HepG2 (cell line): ENCODE results near the gene NEU1. TPM values are rescaled to one million over a fixed set of nuclear protein-coding genes. Genes with fewer than 3 reads are reported as not detected.

Experiments used
- ATF5 ChIP-seq: sonication (generic); formaldehyde crosslinking; IDR thresholded peaks from 2 replicates; pipeline ENCODE4 v1.4.0; 2020; ENCODE audit warnings: mild to moderate bottlenecking, low read depth, missing genetic modification reagents
- CBX5 ChIP-seq: sonication (generic); formaldehyde crosslinking; IDR thresholded peaks from 2 replicates; pipeline ENCODE4 v1.4.0; 2020; ENCODE audit warnings: missing genetic modification reagents, borderline replicate concordance
- CENPBD1 ChIP-seq: sonication (generic); formaldehyde crosslinking; IDR thresholded peaks from 2 replicates; pipeline ENCODE4 v1.8.0; 2022; ENCODE audit warnings: missing genetic modification reagents, low read depth, mild to moderate bottlenecking, borderline replicate concordance
- DNMT3B ChIP-seq: conservative IDR thresholded peaks from 2 replicates; pipeline ENCODE4 v1.6.1; 2016; ENCODE audit warnings: missing biosample characterization, control low read depth
- GPN1 ChIP-seq: sonication (generic); formaldehyde crosslinking; IDR thresholded peaks from 2 replicates; pipeline ENCODE4 v1.5.1; 2020; ENCODE audit warnings: missing genetic modification reagents, borderline replicate concordance
- HOMEZ ChIP-seq: IDR thresholded peaks from 2 replicates; pipeline ENCODE4 v1.6.1; 2016; ENCODE audit warnings: low read depth
- IRX3 ChIP-seq: sonication (generic); formaldehyde crosslinking; IDR thresholded peaks from 2 replicates; pipeline ENCODE4 v1.8.1; 2023; ENCODE audit warnings: mild to moderate bottlenecking, low read depth, missing genetic modification reagents, borderline replicate concordance
- KDM6A ChIP-seq: IDR thresholded peaks from 2 replicates; pipeline ENCODE4 v1.6.1; 2016; ENCODE audit warnings: low read depth
- NFIB ChIP-seq: sonication (generic); formaldehyde crosslinking; IDR thresholded peaks from 2 replicates; pipeline ENCODE4 v1.9.0; 2021; ENCODE audit warnings: missing genetic modification reagents, mild to moderate bottlenecking, borderline replicate concordance
- PRMT3 ChIP-seq: sonication (generic); formaldehyde crosslinking; IDR thresholded peaks from 2 replicates; pipeline ENCODE4 v1.8.1; 2022; ENCODE audit warnings: low read depth, mild to moderate bottlenecking, moderate library complexity, missing genetic modification reagents, borderline replicate concordance
- SMAD3 ChIP-seq: sonication (generic); formaldehyde crosslinking; IDR thresholded peaks from 2 replicates; pipeline ENCODE4 v1.4.0; 2020; ENCODE audit warnings: missing genetic modification reagents
- SP5 ChIP-seq: IDR thresholded peaks from 2 replicates; pipeline ENCODE4 v1.6.1; 2016; ENCODE audit warnings: low read depth, borderline replicate concordance
- STAT5B ChIP-seq: sonication (generic); formaldehyde crosslinking; IDR thresholded peaks from 2 replicates; pipeline ENCODE4 v1.4.0; 2020; ENCODE audit warnings: missing genetic modification reagents
- TCF12 ChIP-seq, 2 experiments: fragments of 450-650 bp in 1 of 2; sonication (generic) in 1 of 2; formaldehyde crosslinking in 1 of 2; IDR thresholded peaks; 2 replicates each; pipeline versions ENCODE4 v1.6.1 to v1.8.0; 2017 to 2022; ENCODE audit warnings: antibody characterized with exemption in 1 of 2, mild to moderate bottlenecking in 1 of 2, missing genetic modification reagents in 1 of 2, moderate library complexity in 1 of 2
- U2AF2 ChIP-seq: fragments of 200-400 bp; formaldehyde crosslinking; IDR thresholded peaks from 2 replicates; pipeline ENCODE4 v1.6.1; 2017; ENCODE audit warnings: low read depth, mild to moderate bottlenecking, low read length
- ZBTB37 ChIP-seq: sonication (generic); formaldehyde crosslinking; IDR thresholded peaks from 2 replicates; pipeline ENCODE4 v1.4.0; 2020; ENCODE audit warnings: mild to moderate bottlenecking, missing genetic modification reagents
- ZNF142 ChIP-seq: sonication (generic); formaldehyde crosslinking; IDR thresholded peaks from 2 replicates; pipeline ENCODE4 v1.4.0; 2020; ENCODE audit warnings: missing genetic modification reagents
- ZNF562 ChIP-seq: sonication (generic); formaldehyde crosslinking; IDR thresholded peaks from 2 replicates; pipeline ENCODE4 v1.8.0; 2022; ENCODE audit warnings: missing genetic modification reagents, borderline replicate concordance
- polyA plus RNA-seq, 8 experiments: library from polyadenylated mRNA; depleted of rRNA in 3 of 8; stranded (reverse) in 7 of 8; unstranded in 1 of 8; fragments of >200 nt; fragmentation: Illumina TruSeq in 4 of 8; extraction: Trizol in 4 of 8; gene quantifications; 2 replicates each; pipeline versions ENCODE4 v1.2.1 to v1.2.3, GENCODE V29; 2011 to 2016; ENCODE audit warnings: low read depth in 4 of 8, missing spikeins in 1 of 8, mixed read lengths in 1 of 8; ENCODE audit not compliant: insufficient read depth in 1 of 8
- total RNA-seq, 5 experiments: library from RNA; depleted of rRNA; stranded (reverse); fragments of >200 nt; fragmentation: Illumina TruSeq; extraction: Trizol; gene quantifications; 2 replicates each; pipeline ENCODE4 v1.2.3, GENCODE V29; 2016; ENCODE audit warnings: low read depth in 1 of 5

NEU1 gene
- total and polyA plus RNA-seq, 2 of the 13 experiments (the other 11 are each of a cell fraction or from before 2014, with no cell fraction given), result 215 to 297 TPM

- TF ChIP-seq ZNF142, result peak; percentile 56; the same call in 1 of the 2 replicates
- TF ChIP-seq SMAD3 (CRISPR knock-in tag), result peak; percentile 69
- TF ChIP-seq U2AF2, result peak; percentile 79
- no peak; the same call in 1 of the 2 replicates for TF ChIP-seq DNMT3B (CRISPR knock-in tag)
- no peak for TF ChIP-seq ZBTB37 (CRISPR knock-in tag)
- TF ChIP-seq CBX5, result no peak; the same call in 1 of the 2 replicates
- TF ChIP-seq STAT5B (CRISPR knock-in tag), result peak; percentile 88; the same call in 1 of the 2 replicates
- 0 out of 2 replicates have a peak, but pooled peaks have one; percentile 2 for TF ChIP-seq KDM6A (CRISPR knock-in tag)
- no peak for TF ChIP-seq NFIB (CRISPR knock-in tag)
- 0 out of 2 replicates have a peak, but pooled peaks have one; percentile 20 for TF ChIP-seq PRMT3
- TF ChIP-seq GPN1 (CRISPR knock-in tag), result 0 out of 2 replicates have a peak, but pooled peaks have one; percentile 38
- peak; percentile 38; the same call in 1 of the 2 replicates for TF ChIP-seq SP5
- peak; percentile 10; the same call in 1 of the 2 replicates for TF ChIP-seq HOMEZ (CRISPR knock-in tag)
- TF ChIP-seq ZNF562 (CRISPR knock-in tag), result no peak
- TF ChIP-seq IRX3, result no peak
- TF ChIP-seq CENPBD1 (CRISPR knock-in tag), result no peak
- no peak for TF ChIP-seq ATF5 (CRISPR knock-in tag)
- no peak for TF ChIP-seq TCF12 (IDR thresholded peaks at IDR 0.05)
- TF ChIP-seq TCF12 (CRISPR knock-in tag; IDR thresholded peaks at IDR 0.05), result no peak
Observed at GRCh38 chr6:31827286-31828079, 35.1 kb downstream of the NEU1 start, which contains the start of gene HSPA1B (continued).
